Fibroblast of skin of right quadriceps (primary cell): ENCODE data around the gene SLC35E3.

ENCODE experiments used
- DNase-seq: peaks from one replicate; pipeline ENCODE4 v3.0.0-alpha.2; 2013

Gene SLC35E3

GRCh38 chr12:68771223-68771925 is 25.4 kb downstream of the SLC35E3 start:
- DNase-seq: no peak

GRCh38 chr12:68772714-68773113 is 26.7 kb downstream of the SLC35E3 start:
- no peak for DNase-seq

DNA sequence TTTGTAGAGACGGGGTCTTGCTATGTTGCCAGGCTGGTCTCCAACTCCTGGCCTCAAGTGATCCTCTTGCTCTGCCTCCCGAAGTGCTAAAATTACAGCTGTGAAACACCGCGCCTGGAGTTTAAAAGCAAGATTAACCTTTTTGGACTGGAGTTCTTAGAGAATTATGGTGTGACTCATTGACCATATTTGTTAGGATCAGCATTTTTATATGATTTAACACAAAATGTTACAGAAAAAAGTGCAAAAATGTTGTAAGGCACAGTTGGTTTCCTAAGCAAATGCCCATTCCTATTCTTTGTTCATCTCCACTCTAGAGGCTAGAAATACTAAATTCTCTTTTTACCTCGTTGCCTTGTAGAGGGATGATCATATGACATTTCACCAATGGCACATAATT is 27.6 kb downstream of the SLC35E3 start:
- no peak for DNase-seq

DNA sequence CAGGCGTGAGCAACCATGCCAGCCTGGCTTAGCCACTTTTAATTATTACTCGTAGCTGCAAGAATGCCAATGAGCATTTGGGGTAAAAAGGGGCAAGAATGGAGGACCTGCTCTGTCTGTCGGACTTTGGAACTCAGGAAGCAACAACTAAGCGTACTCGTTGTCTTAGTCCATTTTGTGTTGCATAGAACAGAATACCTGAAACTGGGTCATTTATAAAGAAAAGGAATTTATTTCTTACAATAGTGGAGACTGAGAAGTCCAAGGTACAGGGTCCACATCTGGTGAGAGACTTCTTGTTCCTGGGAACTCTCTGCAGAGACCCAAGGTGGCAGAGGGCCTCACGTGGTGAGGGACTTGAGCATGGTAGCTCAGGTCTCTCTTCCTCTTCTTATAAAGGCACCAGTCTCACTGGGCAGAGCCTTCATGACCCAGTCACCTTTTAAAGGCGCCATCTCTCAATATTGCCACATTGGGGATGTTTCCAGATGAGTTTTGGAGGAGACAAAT is 29.2 kb downstream of the SLC35E3 start:
- DNase-seq: no peak

GRCh38 chr12:68776976-68777610 is 31.1 kb downstream of the SLC35E3 start:
- DNase-seq: no peak

DNA sequence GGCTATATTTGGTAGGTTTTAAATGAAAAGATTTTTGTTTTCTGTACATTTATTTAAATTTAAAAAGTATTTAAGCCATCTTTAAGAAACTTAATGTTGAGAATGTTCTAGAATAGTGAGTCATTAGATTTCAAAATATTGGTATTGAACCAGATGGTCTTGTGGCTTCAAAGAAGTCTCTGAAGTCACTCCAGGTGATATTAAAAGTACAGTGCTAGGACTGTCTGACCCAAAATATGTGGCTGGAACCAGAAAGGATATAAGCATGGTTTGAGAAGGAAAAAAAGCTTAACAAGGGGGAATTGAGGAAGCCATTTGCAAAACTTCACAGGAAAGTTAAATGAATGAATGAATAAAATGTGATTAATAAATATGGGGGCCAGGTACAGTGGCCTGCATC is 33.3 kb downstream of the SLC35E3 start:
- DNase-seq: no peak

DNA sequence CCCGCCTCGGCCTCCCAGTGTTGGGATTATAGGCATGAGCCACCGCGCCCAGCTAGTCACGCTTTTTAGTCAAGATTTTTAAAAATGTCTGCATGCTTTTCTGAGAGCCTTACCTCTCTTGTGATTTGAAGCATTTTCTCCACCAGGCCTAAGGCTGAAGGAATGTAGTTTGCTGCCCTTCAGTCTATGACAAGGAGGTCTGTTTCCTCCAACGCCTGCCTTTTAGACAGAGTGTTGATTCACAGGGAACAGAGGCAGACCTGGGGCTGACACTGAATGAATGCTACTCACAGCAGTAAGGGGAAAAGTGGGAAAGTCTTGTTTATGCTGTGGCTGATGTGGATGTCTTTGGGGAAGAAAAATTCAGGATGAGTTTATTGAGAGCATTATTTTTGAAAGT is 34.8 kb downstream of the SLC35E3 start:
- DNase-seq: no peak

- no peak for DNase-seq
These were observed 35.8 kb downstream of the SLC35E3 start for GRCh38 chr12:68781728-68782127.

- DNase-seq: no peak
These were observed 38.0 kb downstream of the SLC35E3 start for GRCh38 chr12:68784015-68784414.

- DNase-seq: no peak
These were observed 39.4 kb downstream of the SLC35E3 start for GRCh38 chr12:68785358-68785757.

- DNase-seq: no peak
These were observed 39.8 kb downstream of the SLC35E3 start for GRCh38 chr12:68785823-68786222.

DNA sequence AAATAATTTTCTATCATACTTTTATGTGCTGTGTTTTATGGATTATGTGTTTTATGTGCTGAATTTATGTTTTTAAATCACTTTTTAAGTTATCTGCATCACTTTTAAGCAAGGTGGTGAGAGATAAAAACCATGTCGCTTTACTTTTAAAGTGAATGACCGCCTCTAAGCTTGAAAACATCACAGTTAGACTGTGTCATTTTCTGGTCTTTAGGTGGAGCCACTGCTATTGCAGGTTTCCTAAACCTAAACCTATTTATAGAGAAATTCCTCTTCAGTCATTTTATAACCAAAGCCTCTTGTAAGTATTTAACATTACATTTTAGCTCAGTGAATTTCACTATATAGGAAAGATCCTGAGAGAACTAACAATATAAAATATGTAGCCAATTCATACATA is 41.0 kb downstream of the SLC35E3 start:
- DNase-seq: no peak

DNA sequence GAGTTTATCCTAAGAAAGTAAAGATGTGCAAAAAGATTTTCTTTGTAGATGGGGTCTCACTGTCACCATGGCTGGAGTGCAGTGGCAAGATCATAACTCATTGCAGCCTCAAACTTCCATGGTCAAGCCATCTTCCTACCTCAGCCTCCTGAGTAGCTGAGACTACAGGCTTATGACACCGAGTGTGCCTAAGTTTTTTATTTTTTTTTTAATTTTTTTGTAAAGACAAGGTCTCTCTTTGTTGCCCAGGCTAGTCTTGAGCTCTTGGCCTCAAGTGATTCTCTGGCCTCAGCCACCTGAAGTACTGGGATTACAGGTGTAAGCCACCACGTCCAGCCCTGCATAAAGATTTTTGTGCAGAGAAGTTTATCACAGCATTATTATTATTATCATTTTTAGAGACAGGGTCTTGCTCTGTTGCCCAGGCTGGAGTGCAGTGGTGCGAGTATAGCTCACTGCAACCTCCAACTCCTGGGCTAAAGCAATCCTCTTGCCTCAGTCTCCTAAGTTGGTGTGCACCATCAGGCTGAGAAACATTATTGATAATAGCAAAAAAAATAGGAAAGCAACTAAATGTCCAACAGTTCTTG is 42.7 kb downstream of the SLC35E3 start:
- no peak for DNase-seq

GRCh38 chr12:68789144-68789878 is 43.3 kb downstream of the SLC35E3 start:
- DNase-seq: no peak

GRCh38 chr12:68790081-68790951 is 44.3 kb downstream of the SLC35E3 start:
- no peak for DNase-seq

GRCh38 chr12:68790952-68791234 is 44.9 kb downstream of the SLC35E3 start:
- DNase-seq: no peak

DNA sequence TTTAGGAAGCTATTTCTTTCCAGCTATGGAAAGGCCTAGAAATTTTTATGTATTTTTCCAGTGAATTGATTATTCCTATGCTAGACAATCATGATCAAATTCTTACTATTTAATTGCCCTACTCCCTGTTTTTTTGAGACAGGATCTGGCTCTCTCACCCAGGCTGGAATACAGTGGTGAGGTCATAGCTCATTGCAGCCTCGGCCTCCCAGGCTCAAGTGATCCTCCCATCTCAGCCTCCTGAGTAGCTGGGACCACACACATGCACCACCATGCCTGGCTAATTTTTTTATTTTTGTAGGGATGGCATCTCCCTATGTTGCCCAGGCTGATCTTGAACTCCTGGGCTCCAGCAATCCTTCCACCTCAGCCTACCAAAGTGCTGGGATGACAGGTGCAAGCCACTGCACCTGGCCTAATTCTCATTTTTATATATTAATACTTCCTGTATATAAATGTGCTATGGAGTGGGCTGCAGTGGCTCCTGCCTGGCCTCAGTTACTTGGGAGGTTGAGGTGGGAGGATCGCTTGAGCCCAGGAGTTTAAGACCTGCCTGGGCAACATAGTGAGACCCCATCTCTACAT is 46.0 kb downstream of the SLC35E3 start:
- DNase-seq: no peak

GRCh38 chr12:68792952-68793351 is 47.0 kb downstream of the SLC35E3 start:
- DNase-seq: peak; percentile 26

- DNase-seq: no peak
These were observed 47.5 kb downstream of the SLC35E3 start for GRCh38 chr12:68793436-68793835.

- DNase-seq: no peak
These were observed 48.1 kb downstream of the SLC35E3 start for GRCh38 chr12:68793975-68794652.

DNA sequence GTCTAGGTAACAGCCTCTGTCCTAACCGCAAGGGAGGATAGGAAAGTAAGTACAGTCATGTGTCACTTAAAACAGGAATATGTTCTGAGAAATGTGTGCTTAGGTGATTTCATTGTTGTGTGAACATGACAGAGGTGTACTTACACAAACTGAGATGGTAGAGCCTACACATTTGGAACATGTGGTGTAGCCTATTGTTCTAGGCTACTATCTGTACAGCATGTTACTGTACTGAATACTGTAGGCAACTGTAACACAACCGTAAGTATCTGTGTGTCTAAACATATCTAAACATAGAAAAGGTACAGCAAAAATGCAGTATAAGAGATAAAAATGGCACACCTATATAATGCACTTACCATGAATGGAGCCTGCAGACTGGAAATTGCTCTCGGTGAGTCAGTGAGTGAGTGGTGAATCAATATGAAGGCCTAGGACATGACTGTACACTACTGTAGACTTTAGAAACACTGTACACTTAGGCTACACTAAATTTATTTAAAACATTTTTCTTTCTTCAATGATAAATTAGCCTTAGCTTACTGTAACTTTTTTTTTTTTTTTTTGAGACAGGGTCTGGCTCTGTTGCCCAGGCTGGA is 48.8 kb downstream of the SLC35E3 start:
- DNase-seq: peak; percentile 64
